GM19324 (cell line): ENCODE results near the gene OSTC.
A peak's percentile ranks its signal among the peaks of the same experiment; 100 is the strongest.

Source experiments
- ATAC-seq: cut with Tn5 transposase; IDR thresholded peaks from one replicate; pipeline ENCODE4 v1.9.1; 2021; ENCODE audit warnings: mild to moderate bottlenecking, moderate library complexity; ENCODE audit not compliant: unreplicated experiment, low FRiP score

Gene OSTC

DNA sequence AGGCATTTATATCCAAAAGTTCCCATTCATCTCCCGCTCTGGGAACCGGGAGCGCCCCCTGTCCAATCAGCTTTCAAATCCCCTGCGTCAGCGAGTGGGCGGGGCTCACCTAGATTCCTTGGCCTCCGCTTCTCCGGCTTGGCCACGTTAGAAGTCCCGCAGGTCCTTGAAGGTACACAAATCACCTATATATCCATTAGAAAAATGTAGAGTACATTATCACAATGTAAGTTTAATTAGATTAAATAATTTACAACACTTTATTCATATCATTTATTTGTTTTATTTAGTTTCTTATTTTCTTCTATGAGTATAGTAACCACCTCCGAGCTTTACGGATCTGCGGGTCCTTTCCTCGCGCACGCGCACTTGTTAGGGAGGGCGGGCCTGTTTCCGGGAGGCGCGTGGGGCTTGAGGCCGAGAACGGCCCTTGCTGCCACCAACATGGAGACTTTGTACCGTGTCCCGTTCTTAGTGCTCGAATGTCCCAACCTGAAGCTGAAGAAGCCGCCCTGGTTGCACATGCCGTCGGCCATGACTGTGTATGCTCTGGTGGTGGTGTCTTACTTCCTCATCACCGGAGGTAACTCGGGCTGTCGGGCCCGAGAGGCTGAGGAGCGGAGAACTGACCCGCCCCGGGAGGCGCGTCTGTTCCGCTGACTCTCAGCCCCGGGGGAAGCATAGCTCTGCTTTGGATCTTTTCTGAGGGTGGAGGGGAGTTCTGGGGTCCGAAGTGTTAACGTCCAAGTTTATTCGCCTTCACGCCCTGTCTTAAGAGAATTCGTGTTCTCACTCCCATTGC is at the start of gene OSTC:
Gene OSTC (plus strand): TSS at position 388 of the 802 bp plus-strand sequence. CDS start 57 bp downstream, at position 445.
- peak; percentile 97 for ATAC-seq

- ATAC-seq = no peak
Observed at GRCh38 chr4:108601106-108601505, 49.3 kb upstream of the OSTC start.

GRCh38 chr4:108601532-108601931 is 48.9 kb upstream of the OSTC start:
- no peak for ATAC-seq

- ATAC-seq = no peak
Observed at GRCh38 chr4:108602163-108602562, 48.2 kb upstream of the OSTC start.

GRCh38 chr4:108607079-108607815 is 43.2 kb upstream of the OSTC start:
- ATAC-seq = no peak

DNA sequence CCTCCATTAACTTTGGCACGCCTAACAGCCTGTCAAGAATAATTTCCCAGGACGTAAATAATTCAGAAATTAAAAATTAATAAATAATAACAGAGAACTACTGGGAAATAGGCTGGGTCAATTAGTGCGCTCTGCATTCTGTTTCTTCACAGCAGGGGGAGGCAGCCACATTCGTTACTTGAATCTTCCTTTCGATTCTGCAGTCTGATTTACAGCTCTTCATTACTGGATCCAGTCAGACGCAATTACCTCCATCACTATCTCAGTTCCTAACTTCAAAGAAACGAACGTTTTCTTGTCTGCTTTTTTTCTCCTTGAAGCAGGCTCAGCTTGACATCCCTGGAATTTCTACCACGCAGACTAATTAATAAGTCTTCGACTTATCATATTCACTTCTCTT is 39.0 kb upstream of the OSTC start:
- no peak for ATAC-seq

DNA sequence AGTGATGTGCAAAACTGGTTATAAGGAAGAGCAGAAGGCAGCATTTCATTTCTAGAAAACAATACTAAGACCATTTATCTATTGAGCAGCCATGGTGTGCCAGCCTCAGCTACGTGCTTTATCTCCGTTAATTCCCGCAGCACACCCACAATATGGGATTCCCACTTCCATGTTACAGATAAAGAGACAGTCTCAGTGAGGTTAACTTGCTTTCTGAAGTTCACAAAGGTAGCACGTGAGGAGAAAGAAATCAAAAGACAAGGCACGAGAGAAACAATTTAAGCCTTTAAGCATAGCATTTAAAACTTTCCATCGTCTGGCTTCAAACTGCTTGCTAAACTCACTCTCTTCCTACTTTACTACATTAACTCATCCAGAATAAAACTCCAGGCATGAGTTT is 38.0 kb upstream of the OSTC start:
- no peak for ATAC-seq

GRCh38 chr4:108619372-108620100 is 30.9 kb upstream of the OSTC start:
- peak; percentile 5 for ATAC-seq

DNA sequence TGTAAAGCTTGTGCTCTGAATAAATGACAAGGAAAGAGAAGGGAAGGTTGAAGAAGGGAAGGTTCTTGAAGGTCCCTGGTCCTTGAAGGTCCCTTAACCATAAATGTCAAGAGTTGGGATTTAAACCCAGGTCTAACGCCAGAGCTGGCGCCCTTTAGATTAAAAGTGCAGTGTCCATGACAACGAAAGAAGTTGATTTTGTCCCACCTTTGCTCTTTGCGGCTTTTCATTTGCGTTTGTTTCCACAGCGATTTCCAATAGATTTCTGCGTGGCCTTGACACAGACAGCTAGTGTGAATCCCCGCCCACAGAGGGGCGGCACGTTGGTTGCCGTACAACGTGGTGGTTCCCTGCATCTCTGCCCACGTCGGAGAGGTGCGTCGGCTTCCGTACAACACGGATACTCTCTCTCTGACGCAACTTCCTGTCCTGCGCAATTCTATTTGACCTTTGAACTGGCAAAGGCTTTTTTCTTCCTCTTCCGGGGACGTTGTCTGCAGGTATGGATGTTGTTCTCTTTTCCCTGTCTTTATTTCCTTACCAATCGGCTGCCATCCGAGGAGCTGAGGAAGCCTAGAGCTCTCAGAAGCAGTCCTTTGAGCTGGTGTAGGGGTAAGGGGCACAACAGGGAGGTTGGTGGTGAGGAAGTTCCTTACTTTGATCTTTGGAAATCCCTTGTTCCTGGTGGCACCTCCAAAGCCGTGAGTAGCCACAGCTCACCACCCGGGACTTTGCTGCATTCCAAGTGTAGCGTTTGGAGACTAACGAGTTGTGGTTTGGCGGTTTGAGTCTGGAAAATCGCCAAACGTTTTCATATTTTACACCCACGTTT is 30.1 kb upstream of the OSTC start, which contains the start of gene RPL34:
Gene RPL34 (plus strand): TSS at position 476 of the 832 bp plus-strand sequence. CDS start 1,384 bp downstream, outside the sequence.
- peak; percentile 100 for ATAC-seq

- no peak for ATAC-seq
Observed at GRCh38 chr4:108620933-108621905, 29.2 kb upstream of the OSTC start.

DNA sequence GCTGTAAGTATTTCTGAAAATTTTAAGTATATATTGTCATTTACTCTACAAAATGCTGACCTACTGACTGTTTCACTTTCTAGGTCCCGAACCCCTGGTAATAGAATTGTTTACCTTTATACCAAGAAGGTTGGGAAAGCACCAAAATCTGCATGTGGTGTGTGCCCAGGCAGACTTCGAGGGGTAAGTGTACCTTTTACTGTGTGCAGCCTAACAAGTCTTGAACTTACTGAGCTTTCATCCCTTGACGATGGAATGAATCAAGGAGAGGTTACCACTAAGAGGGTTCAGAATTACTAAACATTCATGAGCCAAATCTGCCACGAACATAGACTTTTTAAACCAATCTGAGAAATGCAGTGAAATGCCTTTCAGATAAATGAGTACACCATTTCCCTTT is 28.4 kb upstream of the OSTC start:
- no peak for ATAC-seq

- no peak for ATAC-seq
Observed at GRCh38 chr4:108622828-108623227, 27.6 kb upstream of the OSTC start.

GRCh38 chr4:108624263-108625056 is 25.9 kb upstream of the OSTC start:
- ATAC-seq = no peak

- ATAC-seq = no peak
Observed at GRCh38 chr4:108626056-108626455, 24.3 kb upstream of the OSTC start.

DNA sequence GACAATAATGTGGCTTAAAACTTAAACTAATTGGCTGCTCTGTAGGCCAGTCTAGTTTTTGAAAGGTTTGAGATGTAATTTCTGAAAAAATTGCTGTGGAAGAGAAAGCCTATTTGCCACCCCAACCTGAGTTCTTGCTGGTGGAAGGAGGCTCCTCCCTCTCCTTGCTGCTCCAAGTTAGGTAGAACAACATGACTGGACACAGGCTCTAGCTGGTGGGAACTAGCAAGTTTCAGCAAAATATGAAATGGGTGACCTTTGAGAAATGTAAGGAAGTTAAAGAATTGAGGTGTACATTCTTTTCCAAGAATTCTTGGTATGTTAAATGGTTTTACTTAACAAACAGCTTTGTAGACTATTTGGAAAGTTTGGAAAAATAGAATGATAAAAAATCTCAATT is 22.0 kb upstream of the OSTC start:
- no peak for ATAC-seq

DNA sequence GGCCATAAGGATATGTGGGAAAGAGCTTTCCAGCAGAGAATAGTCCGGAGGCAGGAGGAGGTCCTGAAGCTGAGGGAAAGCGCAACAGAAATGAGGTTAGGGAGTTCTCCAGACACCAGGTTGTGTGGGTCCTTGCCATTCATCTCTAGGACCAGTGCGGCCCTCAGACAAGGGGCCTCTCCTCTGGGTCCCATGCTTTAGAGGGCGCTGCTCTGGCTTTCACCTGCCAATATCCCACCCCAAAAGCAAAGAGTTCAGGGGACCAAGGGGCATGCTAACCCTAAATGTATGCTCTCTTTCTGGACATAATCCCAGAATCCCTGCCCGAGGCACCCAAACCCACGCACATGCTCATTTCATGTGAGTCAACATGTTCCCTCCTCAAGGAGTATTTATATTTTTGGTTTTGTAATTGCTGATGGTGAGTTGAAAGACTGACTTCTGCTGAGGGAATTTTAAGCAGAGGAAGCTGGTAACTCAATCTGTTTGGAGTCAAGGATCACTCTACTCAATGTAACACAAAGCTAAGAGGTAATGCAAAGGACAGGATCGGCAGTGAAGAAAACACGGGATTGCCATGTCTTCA is 15.2 kb upstream of the OSTC start:
- no peak for ATAC-seq

GRCh38 chr4:108636246-108636645 is 14.2 kb upstream of the OSTC start:
- no peak for ATAC-seq

- ATAC-seq = no peak
Observed at GRCh38 chr4:108637856-108638255, 12.5 kb upstream of the OSTC start.
